Endothelial cell of umbilical vein (primary cell): ENCODE results near the gene GLI1. TPM values are rescaled to one million over a fixed set of nuclear protein-coding genes. Genes with fewer than 3 reads are reported as not detected.

Experiments
- BruUV-seq: library from RNA; stranded (reverse); fragments of 400-500 nt; replicated peaks from 2 replicates; lab custom pipeline; 2021; lab: Mats Ljungman, UMichigan
- CTCF ChIA-PET: fragments of 300-600, 350-600 bp; sonication (Branson Sonifier 250); formaldehyde crosslinking; loops from one replicate; lab custom pipeline; 2021; ENCODE audit warnings: antibody characterized with exemption, inconsistent platforms; lab: Charles Lee
- POLR2A ChIA-PET: fragments of 300-600, 350-600 bp; sonication (Branson Sonifier 250); formaldehyde crosslinking; loops from one replicate; lab custom pipeline; 2021; ENCODE audit warnings: antibody characterized with exemption, inconsistent platforms; lab: Charles Lee
- DNase-seq: peaks from one replicate; pipeline ENCODE4 v3.0.0-alpha.2; 2011; ENCODE audit warnings: low read depth, low spot score
- FAIRE-seq: peaks from 2 replicates; lab custom pipeline; 2011; peaks lifted over from hg19 to GRCh38; lab: Jason Lieb, UNC
- H2AFZ ChIP-seq: 2 replicates; pipeline ENCODE4 v1.6.0; 2012; ENCODE audit warnings: low read depth, low read length, control low read depth, inconsistent platforms
- H3K27ac ChIP-seq: 2 replicates; pipeline ENCODE4 v1.5.1; 2011; ENCODE audit warnings: low read depth, mild to moderate bottlenecking, control low read depth, low read length, moderate library complexity; ENCODE audit not compliant: insufficient read depth
- H3K27me3 ChIP-seq, 2 experiments: 2 replicates each; pipeline versions ENCODE4 v1.6.0 to v1.6.1; 2011; ENCODE audit warnings: low read length in 2 of 2, mixed read lengths in 1 of 2; ENCODE audit not compliant: control insufficient read depth in 2 of 2, insufficient read depth in 2 of 2
- H3K36me3 ChIP-seq, 2 experiments: 2 replicates in 1 of 2; 3 replicates in 1 of 2; pipeline ENCODE4 v1.5.1; 2011; ENCODE audit warnings: low read length in 2 of 2, mild to moderate bottlenecking in 1 of 2, moderate library complexity in 1 of 2; ENCODE audit not compliant: control insufficient read depth in 2 of 2, insufficient read depth in 2 of 2; ENCODE audit errors: extremely low read depth in 1 of 2
- H3K4me1 ChIP-seq: 3 replicates; pipeline ENCODE4 v1.5.1; 2011; ENCODE audit warnings: mild to moderate bottlenecking, low read length; ENCODE audit not compliant: control insufficient read depth, insufficient read depth; ENCODE audit errors: extremely low read depth
- H3K4me2 ChIP-seq: 2 replicates; pipeline ENCODE4 v1.6.1; 2011; ENCODE audit warnings: low read length, control low read depth, mixed read lengths; ENCODE audit not compliant: insufficient read depth
- H3K4me3 ChIP-seq, 3 experiments: fragments of 200-600 bp in 1 of 3; sonication (generic), shearing (Covaris generic) in 1 of 3; replicated peaks in 1 of 3; 2 replicates each; pipeline ENCODE4 v1.5.1; 2011 to 2016; ENCODE audit warnings: control low read depth in 3 of 3, low read length in 3 of 3, mild to moderate bottlenecking in 2 of 3, inconsistent platforms in 1 of 3, low read depth in 1 of 3, moderate library complexity in 1 of 3; ENCODE audit not compliant: insufficient read depth in 1 of 3
- H3K79me2 ChIP-seq: 2 replicates; pipeline ENCODE4 v1.6.0; 2012; ENCODE audit warnings: low read length, inconsistent platforms; ENCODE audit not compliant: control insufficient read depth, insufficient read depth
- H3K9ac ChIP-seq: replicated peaks from 2 replicates; pipeline ENCODE3; 2011; ENCODE audit warnings: low read length, control low read depth; ENCODE audit not compliant: insufficient read depth; ENCODE audit errors: extremely low read depth
- H3K9me1 ChIP-seq: replicated peaks from 3 replicates; pipeline ENCODE4 v1.6.0; 2011; ENCODE audit warnings: mild to moderate bottlenecking, low read length; ENCODE audit not compliant: control insufficient read depth, insufficient read depth; ENCODE audit errors: extremely low read depth
- H3K9me3 ChIP-seq: replicated peaks from 2 replicates; pipeline ENCODE4 v1.5.1; 2012; ENCODE audit warnings: low read length, inconsistent platforms; ENCODE audit not compliant: control insufficient read depth, insufficient read depth
- H4K20me1 ChIP-seq: replicated peaks from 2 replicates; pipeline ENCODE3; 2011; ENCODE audit warnings: mild to moderate bottlenecking, low read length; ENCODE audit not compliant: control insufficient read depth, insufficient read depth; ENCODE audit errors: extremely low read depth
- CTCF ChIP-seq, 2 donors: IDR thresholded peaks; 1 replicate in 1 of 2; 2 replicates in 1 of 2; pipeline ENCODE4 v1.5.1; 2011; ENCODE audit warnings: low read length in 2 of 2, mild to moderate bottlenecking in 2 of 2, moderate library complexity in 2 of 2, control low read depth in 1 of 2, inconsistent platforms in 1 of 2, low read depth in 1 of 2; ENCODE audit not compliant: insufficient read depth in 1 of 2; ENCODE audit errors: extremely low read depth in 1 of 2
- EZH2 ChIP-seq: IDR thresholded peaks from 2 replicates; pipeline ENCODE4 v1.6.1; 2012; ENCODE audit warnings: borderline replicate concordance, low read depth, mild to moderate bottlenecking, moderate library complexity, low read length, inconsistent platforms; ENCODE audit not compliant: severe bottlenecking
- FOS ChIP-seq: IDR thresholded peaks from 2 replicates; pipeline ENCODE4 v1.6.1; 2011; ENCODE audit warnings: mild to moderate bottlenecking, low read length, moderate library complexity, borderline replicate concordance; ENCODE audit not compliant: insufficient read depth
- GATA2 ChIP-seq: IDR thresholded peaks from 2 replicates; pipeline ENCODE4 v1.7.0; 2011; ENCODE audit warnings: low read depth, mild to moderate bottlenecking, moderate library complexity, mixed read lengths, low read length; ENCODE audit not compliant: insufficient read length, insufficient read depth
- JUN ChIP-seq: IDR thresholded peaks from 2 replicates; pipeline ENCODE4 v1.6.1; 2011; ENCODE audit warnings: borderline replicate concordance, low read depth; ENCODE audit not compliant: insufficient read length, insufficient read depth
- MAX ChIP-seq: IDR thresholded peaks from 2 replicates; pipeline ENCODE4 v1.6.1; 2011; ENCODE audit not compliant: insufficient read depth, insufficient read length
- MYC ChIP-seq: IDR thresholded peaks from one replicate; pipeline ENCODE4 v1.6.1; 2011; ENCODE audit warnings: mild to moderate bottlenecking, low read depth, low read length
- POLR2A ChIP-seq: IDR thresholded peaks from 2 replicates; pipeline ENCODE4 v1.6.1; 2012; ENCODE audit warnings: low read depth, mild to moderate bottlenecking, control low read depth, low read length
- POLR2AphosphoS5 ChIP-seq: IDR thresholded peaks from 2 replicates; pipeline ENCODE4 v1.6.1; 2012; ENCODE audit warnings: low read depth, mild to moderate bottlenecking, control low read depth, low read length, moderate library complexity; ENCODE audit not compliant: insufficient read depth
- dilution Hi-C: fragments of 300-500 bp; cut with MboI; formaldehyde crosslinking; loops from one replicate; pipeline ENCODE4 v1.15.0; 2019; ENCODE audit warnings: low sequenced_read_pairs; ENCODE audit not compliant: extremely low pct_ligation_motif_present
- intact Hi-C: fragments of 100-400 bp; cut with micrococcal nuclease; formaldehyde crosslinking; loops from one replicate; pipeline ENCODE4 v1.10.0; 2022
- polyA plus RNA-seq, 4 experiments: library from polyadenylated mRNA; depleted of rRNA in 3 of 4; stranded (reverse) in 3 of 4; unstranded in 1 of 4; fragments of >200 nt; gene quantifications; 2 replicates each; pipeline versions ENCODE4 v1.2.1 to v1.2.3, GENCODE V29; 2011 to 2012; ENCODE audit warnings: missing spikeins in 1 of 4
- total RNA-seq: library from RNA; stranded (reverse); gene quantifications from 2 replicates; pipeline ENCODE4 v1.2.3, GENCODE V29; 2021

GLI1 gene
- total and polyA plus RNA-seq, 2 donors (not counting 3 experiments of a cell fraction or from before 2014, with no cell fraction given) = 0.10 to 0.29 TPM

- peaks cover 21% of the 10 kb centered on the region for H3K79me2 ChIP-seq
- no peak for FAIRE-seq
- H3K4me3 ChIP-seq = no peak overlapping the region
- no peaks in the 10 kb centered on the region for H3K36me3 ChIP-seq
- no peaks in the 10 kb centered on the region for H3K9me3 ChIP-seq
- CTCF ChIA-PET = interaction anchor here (1.5 to 2.2 kb wide), 3 partner anchors 23 to 119 kb away, joined by 3 to 12 read pairs (median 7); partner anchors contain the start of gene INHBE
- H3K27me3 ChIP-seq = no peaks in the 10 kb centered on the region
- no peak for TF ChIP-seq POLR2AphosphoS5
- no peak for TF ChIP-seq GATA2
- no peak for TF ChIP-seq FOS
- no peak for TF ChIP-seq MYC
- TF ChIP-seq MAX = no peak
- no peak for TF ChIP-seq EZH2
- no peak for TF ChIP-seq POLR2A
- TF ChIP-seq CTCF (IDR thresholded peaks at IDR 0.05; ENCODE audit: extremely low read depth in 1 of 2, insufficient read depth in 1 of 2, low read depth in 1 of 2, low read length in 2 of 2) = no peak
- no peak for TF ChIP-seq JUN
- DNase-seq = no peak
- no peak overlapping the region for H3K27ac ChIP-seq
- H4K20me1 ChIP-seq = no peaks in the 10 kb centered on the region
- no TSS peak for BruUV-seq
- no peak overlapping the region for H3K9ac ChIP-seq
- intact Hi-C loops (no loop called here), dilution Hi-C loops (no loop called here)
- H2AFZ ChIP-seq = no peak overlapping the region
- POLR2A ChIA-PET = no interaction called here
- H3K4me1 ChIP-seq = peaks cover 6% of the 10 kb centered on the region
- H3K4me2 ChIP-seq = no peak overlapping the region
- no peaks in the 10 kb centered on the region for H3K9me1 ChIP-seq
Measured at GRCh38 chr12:57428965-57429364, 30.6 kb upstream of the GLI1 start.
